ENCODE measurements around the gene DNAAF2. TPM values are rescaled to one million over a fixed set of nuclear protein-coding genes. Genes with fewer than 3 reads are reported as not detected.

DNAAF2 gene
- total RNA-seq, 1 experiment from 2014 or later: 9.9 TPM

DNA sequence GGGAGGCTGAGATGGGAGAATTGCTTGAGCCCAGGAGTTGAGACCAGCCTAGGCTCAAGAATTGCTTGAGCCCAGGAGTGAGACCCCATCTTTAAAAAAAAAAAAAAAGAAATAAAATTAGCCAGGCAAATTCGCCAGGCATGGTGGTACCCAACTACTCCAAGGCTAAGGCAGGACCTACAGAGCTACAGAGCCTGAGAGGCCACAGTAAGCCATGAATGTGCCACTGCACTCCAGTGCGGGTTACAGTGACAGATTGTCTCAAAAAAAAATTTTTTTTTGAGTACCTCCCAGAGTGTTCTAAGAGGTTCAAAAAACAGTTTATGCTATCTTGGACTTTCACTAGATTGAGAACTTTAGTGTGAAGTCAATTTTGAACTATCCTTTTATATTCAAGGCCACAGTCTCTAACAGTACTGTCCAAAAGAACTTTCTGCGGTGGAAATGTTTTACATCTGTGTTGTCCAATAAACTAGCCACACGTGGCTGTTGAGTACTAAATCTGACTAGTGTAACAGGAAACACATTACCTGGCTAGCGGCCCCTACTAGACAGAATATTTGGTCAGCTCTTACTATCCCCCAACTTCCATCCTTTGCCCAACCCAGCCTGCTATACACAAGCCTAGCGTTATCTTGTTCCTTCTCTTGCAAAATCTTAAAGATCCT lies 17.1 kb downstream of the DNAAF2 start:
- Mint-ChIP-seq H3K27me3 (ENCODE audit: insufficient read depth, unreplicated experiment) (no peaks in the 10 kb centered on the region), H3K9me3 (ENCODE audit: unreplicated experiment) (no peaks in the 10 kb centered on the region), H3K36me3 (ENCODE audit: insufficient read depth, unreplicated experiment) (peaks cover 53% of the 10 kb centered on the region), H3K27ac (ENCODE audit: low read depth, unreplicated experiment) (peak overlapping the region; percentile 99), H3K4me3 (ENCODE audit: unreplicated experiment) (peak overlapping the region; percentile 31), H3K4me1 (ENCODE audit: insufficient read depth, unreplicated experiment) (peaks cover 28% of the 10 kb centered on the region)
- POLR2A ChIA-PET: interaction anchor here (0.7 to 1.5 kb wide), 7 partner anchors 8 to 31 kb away, joined by 3 to 6 read pairs (median 3); partner anchors contain the start of gene RPS29
- TF ChIP-seq CTCF (IDR thresholded peaks at IDR 0.05; ENCODE audit: unreplicated experiment): no peak
- intact Hi-C loops (cut with micrococcal nuclease): no loop called here
- CTCF ChIA-PET: interaction anchor here (0.8 to 1.5 kb wide), 3 partner anchors 16 to 209 kb away, joined by 3 to 5 read pairs (median 4); no protein-coding TSS in a partner anchor
- DNase-seq (ENCODE audit: unreplicated experiment): no peak
- BruUV-seq (replicated peaks): no TSS peak

- TF ChIP-seq CTCF (IDR thresholded peaks at IDR 0.05; ENCODE audit: unreplicated experiment): no peak
- CTCF ChIA-PET: no interaction called here
- Mint-ChIP-seq H3K27me3 (ENCODE audit: insufficient read depth, unreplicated experiment) (no peaks in the 10 kb centered on the region), H3K9me3 (ENCODE audit: unreplicated experiment) (no peaks in the 10 kb centered on the region), H3K4me3 (ENCODE audit: unreplicated experiment) (no peak overlapping the region), H3K27ac (ENCODE audit: low read depth, unreplicated experiment) (no peak overlapping the region), H3K4me1 (ENCODE audit: insufficient read depth, unreplicated experiment) (peaks cover 18% of the 10 kb centered on the region), H3K36me3 (ENCODE audit: insufficient read depth, unreplicated experiment) (peaks cover 63% of the 10 kb centered on the region)
- no TSS peak for BruUV-seq (replicated peaks)
- DNase-seq (ENCODE audit: unreplicated experiment): no peak
- POLR2A ChIA-PET: interaction anchor here (1.8 kb wide), 1 partner anchor 30 kb away, joined by 7 read pairs; the partner anchor contains the start of gene RPS29
- intact Hi-C loops (cut with micrococcal nuclease): no loop called here
Measured at GRCh38 chr14:49615776-49616175, 19.3 kb downstream of the DNAAF2 start.

GRCh38 chr14:49614196-49614595 lies 20.8 kb downstream of the DNAAF2 start:
- Mint-ChIP-seq H3K4me1 (ENCODE audit: insufficient read depth, unreplicated experiment) (peaks cover 18% of the 10 kb centered on the region), H3K36me3 (ENCODE audit: insufficient read depth, unreplicated experiment) (peaks cover 55% of the 10 kb centered on the region), H3K27me3 (ENCODE audit: insufficient read depth, unreplicated experiment) (no peaks in the 10 kb centered on the region), H3K4me3 (ENCODE audit: unreplicated experiment) (no peak overlapping the region), H3K9me3 (ENCODE audit: unreplicated experiment) (no peaks in the 10 kb centered on the region), H3K27ac (ENCODE audit: low read depth, unreplicated experiment) (peak overlapping the region; percentile 26)
- CTCF ChIA-PET: interaction anchor here (1.4 kb wide), 1 partner anchor 12 kb away, joined by 9 read pairs; no protein-coding TSS in a partner anchor
- POLR2A ChIA-PET: interaction anchor here (1.0 to 1.8 kb wide), 2 partner anchors 20 to 28 kb away, joined by 4 to 7 read pairs; partner anchors contain the start of gene RPS29
- DNase-seq (ENCODE audit: unreplicated experiment): no peak
- no peak for TF ChIP-seq CTCF (IDR thresholded peaks at IDR 0.05; ENCODE audit: unreplicated experiment)
- BruUV-seq (replicated peaks): no TSS peak
- intact Hi-C loops (cut with micrococcal nuclease): no loop called here

DNA sequence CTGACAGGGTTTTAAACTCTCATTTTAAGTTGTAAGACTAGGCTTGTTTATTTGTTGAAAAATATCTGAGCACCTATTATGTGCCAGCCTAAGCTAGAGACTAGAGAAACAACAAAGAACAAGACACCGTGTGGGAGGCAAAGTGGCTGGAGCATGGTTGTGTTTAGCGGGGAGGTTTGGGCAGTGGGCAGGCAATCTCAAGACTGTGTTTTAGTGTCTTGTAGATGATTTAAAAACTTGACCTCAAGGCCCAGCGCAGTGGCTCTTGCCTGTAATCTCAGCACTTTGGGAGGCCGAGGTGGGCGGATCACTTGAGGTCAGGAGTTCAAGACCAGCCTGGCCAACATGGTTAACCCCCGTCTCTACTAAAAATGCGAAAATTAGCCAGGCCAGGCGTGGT lies 22.4 kb downstream of the DNAAF2 start:
- no peak overlapping the region for H3K27ac Mint-ChIP-seq (ENCODE audit: low read depth, unreplicated experiment)
- intact Hi-C loops (cut with micrococcal nuclease): no loop called here
- POLR2A ChIA-PET: interaction anchor here (1.0 to 1.1 kb wide), 2 partner anchors 8 to 26 kb away, joined by 3 to 7 read pairs; partner anchors contain the start of genes MGAT2, RPL36AL and RPS29

More for the DNA sequence above, 22.4 kb downstream of the DNAAF2 start:
- CTCF ChIA-PET: interaction anchor here (1.0 to 1.4 kb wide), 2 partner anchors 10 to 25 kb away, joined by 4 to 9 read pairs; no protein-coding TSS in a partner anchor
- peaks cover 42% of the 10 kb centered on the region for H3K36me3 Mint-ChIP-seq (ENCODE audit: insufficient read depth, unreplicated experiment)
- BruUV-seq (replicated peaks): no TSS peak
- no peak overlapping the region for H3K4me3 Mint-ChIP-seq (ENCODE audit: unreplicated experiment)
- peaks cover 6% of the 10 kb centered on the region for H3K4me1 Mint-ChIP-seq (ENCODE audit: insufficient read depth, unreplicated experiment)
- H3K9me3 Mint-ChIP-seq (ENCODE audit: unreplicated experiment): no peaks in the 10 kb centered on the region
- no peak for TF ChIP-seq CTCF (IDR thresholded peaks at IDR 0.05; ENCODE audit: unreplicated experiment)
- no peak for DNase-seq (ENCODE audit: unreplicated experiment)
- H3K27me3 Mint-ChIP-seq (ENCODE audit: insufficient read depth, unreplicated experiment): no peaks in the 10 kb centered on the region
